BE2C (cell line): ENCODE measurements around the gene RPS3A.

Experiments
- DNase-seq: peaks from one replicate; pipeline ENCODE4 v3.0.0-alpha.2; 2020
- H3K27me3 ChIP-seq: fragments of 250-450 bp; sonication (Bioruptor Pico); 2 replicates; pipeline ENCODE4 v1.5.1; 2020; ENCODE audit warnings: mild to moderate bottlenecking
- H3K36me3 ChIP-seq: fragments of 250-450 bp; sonication (Bioruptor Pico); 2 replicates; pipeline ENCODE4 v1.5.1; 2020; ENCODE audit warnings: mild to moderate bottlenecking
- H3K4me1 ChIP-seq: fragments of 250-450 bp; sonication (Bioruptor Pico); 2 replicates; pipeline ENCODE4 v1.5.1; 2020
- H3K4me3 ChIP-seq: 2 replicates; pipeline ENCODE4 v1.5.1; 2011; ENCODE audit warnings: low read depth, low read length
- H3K9me3 ChIP-seq: fragments of 250-450 bp; sonication (Bioruptor Pico); 2 replicates; pipeline ENCODE4 v1.5.1; 2020
- TF ChIP-seq, protein P1 (sequence below): IDR thresholded peaks from 2 replicates; pipeline ENCODE4 v1.5.1; 2012; ENCODE audit warnings: mild to moderate bottlenecking, low read depth, low read length

RPS3A gene

GRCh38 chr4:151105454-151106032 lies 6.1 kb downstream of the RPS3A start:
- TF ChIP-seq, protein P1, sequence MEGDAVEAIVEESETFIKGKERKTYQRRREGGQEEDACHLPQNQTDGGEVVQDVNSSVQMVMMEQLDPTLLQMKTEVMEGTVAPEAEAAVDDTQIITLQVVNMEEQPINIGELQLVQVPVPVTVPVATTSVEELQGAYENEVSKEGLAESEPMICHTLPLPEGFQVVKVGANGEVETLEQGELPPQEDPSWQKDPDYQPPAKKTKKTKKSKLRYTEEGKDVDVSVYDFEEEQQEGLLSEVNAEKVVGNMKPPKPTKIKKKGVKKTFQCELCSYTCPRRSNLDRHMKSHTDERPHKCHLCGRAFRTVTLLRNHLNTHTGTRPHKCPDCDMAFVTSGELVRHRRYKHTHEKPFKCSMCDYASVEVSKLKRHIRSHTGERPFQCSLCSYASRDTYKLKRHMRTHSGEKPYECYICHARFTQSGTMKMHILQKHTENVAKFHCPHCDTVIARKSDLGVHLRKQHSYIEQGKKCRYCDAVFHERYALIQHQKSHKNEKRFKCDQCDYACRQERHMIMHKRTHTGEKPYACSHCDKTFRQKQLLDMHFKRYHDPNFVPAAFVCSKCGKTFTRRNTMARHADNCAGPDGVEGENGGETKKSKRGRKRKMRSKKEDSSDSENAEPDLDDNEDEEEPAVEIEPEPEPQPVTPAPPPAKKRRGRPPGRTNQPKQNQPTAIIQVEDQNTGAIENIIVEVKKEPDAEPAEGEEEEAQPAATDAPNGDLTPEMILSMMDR = no peak
- Histone ChIP-seq H3K9me3 (no peaks in the 10 kb centered on the region), H3K36me3 (peaks cover 85% of the 10 kb centered on the region), H3K27me3 (no peaks in the 10 kb centered on the region), H3K4me3 (no peak overlapping the region), H3K4me1 (no peaks in the 10 kb centered on the region)
- DNase-seq = no peak

GRCh38 chr4:151107063-151107462 lies 7.6 kb downstream of the RPS3A start:
- no peak for DNase-seq
- peaks cover 74% of the 10 kb centered on the region for H3K36me3 ChIP-seq
- H3K9me3 ChIP-seq = no peaks in the 10 kb centered on the region
- no peak overlapping the region for H3K4me3 ChIP-seq
- TF ChIP-seq, protein P1 = no peak
- H3K27me3 ChIP-seq = no peaks in the 10 kb centered on the region
- no peaks in the 10 kb centered on the region for H3K4me1 ChIP-seq

DNA sequence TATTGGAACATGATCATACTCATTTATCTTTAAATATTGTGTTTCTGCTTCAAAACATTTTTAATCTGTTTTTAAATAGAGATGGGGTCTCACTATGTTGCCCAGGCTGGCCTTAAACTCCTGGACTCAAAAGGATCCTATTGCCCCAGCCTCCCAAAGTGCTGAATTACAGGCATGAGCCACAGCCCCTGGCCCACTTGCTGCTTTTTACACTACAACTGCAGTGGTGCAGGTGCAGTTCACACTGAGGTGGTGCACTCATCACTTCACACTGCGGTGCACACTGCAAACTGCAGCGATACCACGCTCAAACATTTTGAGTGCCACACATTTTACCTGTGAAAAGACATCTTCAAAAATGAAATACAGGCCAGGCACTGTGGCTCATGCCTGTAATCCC lies 10.8 kb downstream of the RPS3A start:
- TF ChIP-seq, protein P1 = no peak

DNA sequence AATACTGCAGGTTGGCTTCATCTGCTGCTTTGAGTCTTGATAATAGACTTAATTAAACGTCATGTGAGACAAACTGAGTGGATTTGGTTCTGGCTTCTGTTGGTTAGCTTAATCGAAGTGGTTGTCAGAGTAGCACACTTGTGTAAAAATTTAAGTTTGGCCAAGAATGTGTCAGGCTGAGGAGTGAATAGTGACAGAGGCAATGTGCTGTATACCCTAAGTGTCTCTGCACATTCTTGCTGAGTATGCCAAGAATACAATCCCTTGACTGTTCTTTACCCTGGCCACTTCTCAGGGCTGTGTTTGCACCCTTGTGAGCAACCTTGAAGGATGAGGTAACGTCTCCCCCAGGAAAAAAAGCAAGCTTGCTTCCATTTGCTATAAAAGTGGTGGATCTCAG lies 14.9 kb downstream of the RPS3A start:
- no peak for DNase-seq
- TF ChIP-seq, protein P1 = no peak
- peaks cover 21% of the 10 kb centered on the region for H3K36me3 ChIP-seq
- H3K9me3 ChIP-seq = no peaks in the 10 kb centered on the region
- H3K27me3 ChIP-seq = no peaks in the 10 kb centered on the region
- H3K4me3 ChIP-seq = no peak overlapping the region
- peaks cover 7% of the 10 kb centered on the region for H3K4me1 ChIP-seq

More for the DNA sequence above, 10.8 kb downstream of the RPS3A start:
- no peaks in the 10 kb centered on the region for H3K9me3 ChIP-seq
- no peak overlapping the region for H3K4me3 ChIP-seq
- H3K36me3 ChIP-seq = peaks cover 56% of the 10 kb centered on the region
- H3K27me3 ChIP-seq = no peaks in the 10 kb centered on the region
- H3K4me1 ChIP-seq = peaks cover 7% of the 10 kb centered on the region
- no peak for DNase-seq

DNA sequence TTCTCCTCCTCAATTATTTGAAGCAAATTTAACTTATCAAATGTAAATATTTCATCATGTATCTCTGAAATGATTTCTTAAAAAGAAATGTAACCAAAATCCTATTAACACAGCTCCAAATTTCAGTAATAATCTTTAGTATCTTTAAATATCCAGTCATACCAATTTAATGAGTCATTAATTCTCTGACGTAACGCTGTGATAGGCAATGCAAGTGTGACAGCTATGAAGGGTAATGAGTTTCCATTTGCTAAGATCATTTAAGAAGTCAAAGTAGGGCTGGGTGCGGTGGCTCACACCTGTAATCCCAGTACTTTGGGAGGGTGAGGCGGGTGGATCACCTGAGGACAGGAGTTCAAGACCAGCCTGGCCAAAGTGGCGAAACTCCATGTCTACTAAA lies 15.6 kb downstream of the RPS3A start:
- Histone ChIP-seq H3K36me3 (peaks cover 21% of the 10 kb centered on the region), H3K4me3 (no peak overlapping the region), H3K4me1 (peaks cover 7% of the 10 kb centered on the region), H3K9me3 (no peaks in the 10 kb centered on the region), H3K27me3 (no peaks in the 10 kb centered on the region)
- TF ChIP-seq, protein P1 = no peak
- no peak for DNase-seq

- no peak overlapping the region for H3K4me3 ChIP-seq
- peaks cover 12% of the 10 kb centered on the region; the same call in 1 of the 2 replicates for H3K36me3 ChIP-seq
- TF ChIP-seq, protein P1 = peak; percentile 82
- H3K4me1 ChIP-seq = peaks cover 7% of the 10 kb centered on the region
- H3K27me3 ChIP-seq = no peaks in the 10 kb centered on the region
- H3K9me3 ChIP-seq = no peaks in the 10 kb centered on the region
- peak; percentile 69 for DNase-seq
Observed at GRCh38 chr4:151117371-151117962, 18.0 kb downstream of the RPS3A start.
